Fibroblast of mammary gland (primary cell): ENCODE data around the gene CYS1.
A peak's percentile ranks its signal among the peaks of the same experiment; 100 is the strongest.
"Not testable (repeated sequence)": the region's sequence is repeated elsewhere in the genome, so short reads cannot be mapped to it uniquely, and the experiment has no call there.

ENCODE experiments used
- DNase-seq: peaks from one replicate; pipeline ENCODE4 v3.0.0-alpha.2; 2010; ENCODE audit warnings: low read depth
- H3K4me3 ChIP-seq: 2 replicates; pipeline ENCODE4 v1.5.1; 2011; ENCODE audit warnings: low read depth, mild to moderate bottlenecking, low read length, moderate library complexity; ENCODE audit not compliant: control insufficient read depth
- CTCF ChIP-seq: conservative IDR thresholded peaks from 2 replicates; pipeline ENCODE4 v1.5.1; 2011; ENCODE audit warnings: low read depth, low read length, inconsistent platforms; ENCODE audit not compliant: control insufficient read depth, insufficient read depth

The CYS1 gene

GRCh38 chr2:10010861-10011605 lies 69.2 kb downstream of the CYS1 start:
- H3K4me3 ChIP-seq, DNase-seq: not testable (repeated sequence)

- H3K4me3 ChIP-seq = no peak overlapping the region
- peak; percentile 74 for DNase-seq
- no peak for TF ChIP-seq CTCF
Observed at GRCh38 chr2:10009811-10010781, 70.1 kb downstream of the CYS1 start.

- no peak for DNase-seq
- no peak overlapping the region for H3K4me3 ChIP-seq
- TF ChIP-seq CTCF = no peak
Observed at GRCh38 chr2:10009271-10009810, 70.9 kb downstream of the CYS1 start.

GRCh38 chr2:10008809-10009176 lies 71.4 kb downstream of the CYS1 start:
- no peak for DNase-seq
- TF ChIP-seq CTCF = no peak
- no peak overlapping the region for H3K4me3 ChIP-seq

GRCh38 chr2:10007921-10008808 lies 72.0 kb downstream of the CYS1 start:
- DNase-seq = peak; percentile 23
- H3K4me3 ChIP-seq = no peak overlapping the region
- no peak for TF ChIP-seq CTCF

GRCh38 chr2:10007435-10007834 lies 72.8 kb downstream of the CYS1 start:
- H3K4me3 ChIP-seq = no peak overlapping the region
- no peak for DNase-seq
- TF ChIP-seq CTCF = no peak
